K562 (cell line): ENCODE measurements around the gene USH2A. TPM values are rescaled to one million over a fixed set of nuclear protein-coding genes. Genes with fewer than 3 reads are reported as not detected.

ENCODE experiments used
- ATAC-seq: fragments of 200-7000 bp; cut with Tn5 transposase; 3 replicates; pipeline ENCODE4 v1.9.1; 2020; ENCODE audit warnings: moderate library complexity
- BruUV-seq: library from RNA; stranded (reverse); fragments of 400-500 nt; replicated peaks from 2 replicates; lab custom pipeline; 2021; lab: Mats Ljungman, UMichigan
- CTCF ChIA-PET: fragments of 300-600 bp; formaldehyde crosslinking; extraction: SDS; loops from one replicate; lab custom pipeline; 2021; ENCODE audit warnings: low intra/inter-chr PET ratio; lab: Yijun Ruan, JAX
- POLR2A ChIA-PET: fragments of 300-600, 350-650 bp; sonication (Branson Sonifier 250); formaldehyde crosslinking; extraction: SDS; loops from one replicate; lab custom pipeline; 2021; ENCODE audit warnings: antibody characterized with exemption, inconsistent platforms; lab: Yijun Ruan, JAX
- DNase-seq, 4 experiments: peaks; one replicate each; pipeline versions ENCODE4 v3.0.0 to v3.0.0-alpha.2; 2011 to 2018; ENCODE audit warnings: low spot score in 3 of 4, mixed read lengths in 3 of 4; ENCODE audit errors: extremely low read depth in 1 of 4
- FAIRE-seq: peaks from 2 replicates; lab custom pipeline; 2011; peaks lifted over from hg19 to GRCh38; lab: Jason Lieb, UNC
- H2AFZ ChIP-seq: 2 replicates; pipeline ENCODE4 v1.6.0; 2011; ENCODE audit warnings: low read depth, low read length, control low read depth, inconsistent platforms
- H3K27ac ChIP-seq: fragments of 200-600 bp; 3 replicates; pipeline ENCODE4 v1.8.0; 2011; ENCODE audit warnings: low read depth, mild to moderate bottlenecking, control low read depth, inconsistent platforms, low read length, moderate library complexity, mixed read lengths; ENCODE audit errors: extremely low read depth
- H3K27me3 ChIP-seq, 2 experiments: fragments of 300-600 bp in 1 of 2; 2 replicates in 1 of 2; 3 replicates in 1 of 2; pipeline versions ENCODE4 v1.6.0 to v1.8.0; 2011; ENCODE audit warnings: inconsistent platforms in 2 of 2, low read length in 2 of 2, mild to moderate bottlenecking in 1 of 2, mixed read lengths in 1 of 2, moderate library complexity in 1 of 2; ENCODE audit not compliant: control insufficient read depth in 2 of 2, insufficient read depth in 2 of 2
- H3K36me3 ChIP-seq: fragments of 300-600 bp; 3 replicates; pipeline ENCODE4 v1.8.0; 2011; ENCODE audit warnings: mild to moderate bottlenecking, low read length, inconsistent platforms; ENCODE audit not compliant: control insufficient read depth, insufficient read depth
- H3K4me1 ChIP-seq, 2 experiments: fragments of 200-600 bp in 1 of 2; replicated peaks in 1 of 2; 2 replicates in 1 of 2; 3 replicates in 1 of 2; pipeline versions ENCODE4 v1.5.1 to v1.8.0; 2011; ENCODE audit warnings: inconsistent platforms in 2 of 2, low read length in 2 of 2, mild to moderate bottlenecking in 1 of 2, mixed read lengths in 1 of 2, moderate library complexity in 1 of 2; ENCODE audit not compliant: control insufficient read depth in 2 of 2, insufficient read depth in 2 of 2
- H3K4me2 ChIP-seq: 2 replicates; pipeline ENCODE4 v1.6.1; 2011; ENCODE audit warnings: low read length, control low read depth, inconsistent platforms, mixed read lengths; ENCODE audit not compliant: insufficient read depth
- H3K4me3 ChIP-seq: fragments of 200-600 bp; sonication (generic), shearing (Covaris generic); 2 replicates; pipeline ENCODE4 v1.5.1; 2016; ENCODE audit warnings: control low read depth, inconsistent platforms
- H3K79me2 ChIP-seq: fragments of 200-600 bp; 3 replicates; pipeline ENCODE4 v1.8.0; 2011; ENCODE audit warnings: low read length, inconsistent platforms; ENCODE audit not compliant: control insufficient read depth, insufficient read depth
- H3K9ac ChIP-seq, 2 experiments: 2 replicates each; pipeline versions ENCODE4 v1.6.0 to v1.6.1; 2011; ENCODE audit warnings: low read depth in 2 of 2, low read length in 2 of 2, control low read depth in 1 of 2, inconsistent platforms in 1 of 2, mild to moderate bottlenecking in 1 of 2, mixed read lengths in 1 of 2; ENCODE audit not compliant: insufficient read depth in 1 of 2
- H3K9me1 ChIP-seq: one replicate; pipeline ENCODE4 v1.6.0; 2011; ENCODE audit warnings: inconsistent platforms, mild to moderate bottlenecking, low read length, moderate library complexity; ENCODE audit not compliant: control insufficient read depth, insufficient read depth
- H3K9me3 ChIP-seq: replicated peaks from 2 replicates; pipeline ENCODE4 v1.5.1; 2011; ENCODE audit warnings: low read depth, low read length, inconsistent platforms; ENCODE audit not compliant: control insufficient read depth, insufficient read depth
- H4K20me1 ChIP-seq: replicated peaks from 2 replicates; pipeline ENCODE4 v1.6.1; 2011; ENCODE audit warnings: low read length, inconsistent platforms, mixed read lengths; ENCODE audit not compliant: control insufficient read depth, insufficient read depth
- CC2D1A ChIP-seq: fragments of 450-650 bp; IDR thresholded peaks from 2 replicates; pipeline ENCODE4 v1.6.1; 2017; ENCODE audit warnings: mild to moderate bottlenecking
- EZH2 ChIP-seq: IDR thresholded peaks from 2 replicates; pipeline ENCODE4 v1.6.1; 2012; ENCODE audit warnings: low read depth, mild to moderate bottlenecking, inconsistent platforms, low read length, borderline replicate concordance
- FOSL1 ChIP-seq: fragments of 200-800 bp; sonication (Bioruptor generic); conservative IDR thresholded peaks from 2 replicates; pipeline ENCODE4 v1.6.1; 2016; ENCODE audit warnings: missing genetic modification characterization, missing compliant biosample characterization
- MAZ ChIP-seq, 2 experiments: fragments of 450-650 bp in 1 of 2; sonication (generic) in 1 of 2; formaldehyde crosslinking; IDR thresholded peaks in 1 of 2; conservative IDR thresholded peaks in 1 of 2; 2 replicates each; pipeline versions ENCODE4 v1.4.0 to v1.5.0; 2020; ENCODE audit warnings: mild to moderate bottlenecking in 1 of 2, missing genetic modification reagents in 1 of 2
- RFX5 ChIP-seq: IDR thresholded peaks from 2 replicates; pipeline ENCODE4 v1.6.1; 2011; ENCODE audit warnings: low read depth, mild to moderate bottlenecking, improper control_type of control experiment, low read length
- RHOXF2B ChIP-seq: fragments of 250-450 bp; sonication (Bioruptor Pico); conservative IDR thresholded peaks from 2 replicates; pipeline ENCODE4 v1.5.1; 2021
- STAT6 ChIP-seq: sonication (generic); formaldehyde crosslinking; IDR thresholded peaks from 2 replicates; pipeline ENCODE4 v1.8.1; 2023; ENCODE audit warnings: mild to moderate bottlenecking, missing genetic modification reagents
- TCF7 ChIP-seq: sonication (generic); IDR thresholded peaks from 2 replicates; pipeline ENCODE4 v1.6.1; 2016; ENCODE audit warnings: antibody characterized with exemption, borderline replicate concordance
- YY1 ChIP-seq, 3 experiments: IDR thresholded peaks; 2 replicates each; pipeline ENCODE4 v1.6.1; 2011; ENCODE audit warnings: low read length in 2 of 3, mild to moderate bottlenecking in 2 of 3, moderate library complexity in 2 of 3, borderline replicate concordance in 1 of 3, control low read depth in 1 of 3, low read depth in 1 of 3; ENCODE audit not compliant: insufficient read depth in 3 of 3, insufficient replicate concordance in 2 of 3, control insufficient read depth in 1 of 3, insufficient read length in 1 of 3; ENCODE audit errors: extremely low read depth in 1 of 3
- ZBTB7A ChIP-seq: IDR thresholded peaks from 2 replicates; pipeline ENCODE4 v1.6.1; 2011; ENCODE audit warnings: low read depth, mild to moderate bottlenecking, low read length, moderate library complexity, borderline replicate concordance; ENCODE audit not compliant: control insufficient read depth
- ZNF133 ChIP-seq: fragments of 250-450 bp; sonication (Bioruptor Pico); IDR thresholded peaks from 2 replicates; pipeline ENCODE4 v1.4.0; 2020; ENCODE audit warnings: mild to moderate bottlenecking
- ZNF175 ChIP-seq: fragments of 200-800 bp; sonication (Bioruptor generic); IDR thresholded peaks from 2 replicates; pipeline ENCODE4 v1.6.1; 2016; ENCODE audit warnings: low read depth, mild to moderate bottlenecking, missing genetic modification characterization, missing compliant biosample characterization
- ZNF316 ChIP-seq: fragments of 450-650 bp; IDR thresholded peaks from 2 replicates; pipeline ENCODE4 v1.6.1; 2016
- ZNF551 ChIP-seq: fragments of 250-450 bp; sonication (Bioruptor Pico); IDR thresholded peaks from 2 replicates; pipeline ENCODE4 v1.5.0; 2021; ENCODE audit warnings: mild to moderate bottlenecking, moderate library complexity
- ZNF695 ChIP-seq: fragments of 450-650 bp; formaldehyde crosslinking; IDR thresholded peaks from 2 replicates; pipeline ENCODE4 v1.4.0; 2020; ENCODE audit warnings: mild to moderate bottlenecking, moderate library complexity
- whole genome bisulfite sequencing: fragments of 100-300 bp; shearing (Covaris generic); methylation state at CpG from one replicate; pipeline ENCODE4 v1.1.6; 2016; ENCODE audit warnings: low coverage, mixed read lengths; ENCODE audit not compliant: insufficient coverage; ENCODE audit errors: missing lambda C conversion rate; 5-methylcytosine and 5-hydroxymethylcytosine counted together
- in situ Hi-C: fragments of 300-500 bp; cut with MboI; formaldehyde crosslinking; loops from 4 replicates; pipeline ENCODE4 v1.15.0; 2018; ENCODE audit warnings: inconsistent platforms, mixed read lengths
- intact Hi-C: fragments of 100-400 bp; cut with micrococcal nuclease; formaldehyde crosslinking; loops from 2 replicates; pipeline ENCODE4 v1.14.2; 2022
- polyA plus RNA-seq, 8 experiments: library from polyadenylated mRNA; depleted of rRNA in 4 of 8; stranded (reverse) in 5 of 8; unstranded in 3 of 8; fragments of >200 nt; fragmentation: Nextera tagmentation in 2 of 8; fragmentation: Illumina TruSeq in 1 of 8; extraction: Ambion mirVana in 2 of 8; extraction: Trizol in 1 of 8; gene quantifications; 2 replicates each; pipeline versions ENCODE4 v1.2.1 to v1.2.3, GENCODE V29; 2011 to 2014; ENCODE audit warnings: inconsistent platforms in 1 of 8, missing spikeins in 1 of 8
- total RNA-seq, 7 experiments: library from RNA; depleted of rRNA in 6 of 7; stranded (reverse); fragments of >200 nt in 6 of 7; fragmentation: Illumina TruSeq in 2 of 7; extraction: Trizol in 2 of 7; gene quantifications; 2 replicates each; pipeline versions ENCODE4 v1.2.1 to v1.2.3, GENCODE V29; 2011 to 2021; ENCODE audit warnings: low replicate concordance in 1 of 7

The USH2A gene
- total and polyA plus RNA-seq, 9 of the 15 experiments (the other 6 are each of a cell fraction or from before 2014, with no cell fraction given): under 0.01 TPM; not detected in 7

- in situ Hi-C loops (no loop called here), intact Hi-C loops (no loop called here)
- H3K9me1 ChIP-seq: no peaks in the 10 kb centered on the region
- no peaks in the 10 kb centered on the region for H3K79me2 ChIP-seq
- no peak overlapping the region for H2AFZ ChIP-seq
- no peak overlapping the region for H3K4me2 ChIP-seq
- H3K27me3 ChIP-seq: no peaks in the 10 kb centered on the region
- H3K4me3 ChIP-seq: no peak overlapping the region
- TF ChIP-seq FOSL1 (tag): no peak
- no peak for TF ChIP-seq CC2D1A
- 0 out of 2 replicates have a peak, but pooled peaks have one; percentile 22 for TF ChIP-seq ZNF316
- TF ChIP-seq TCF7: no peak
- TF ChIP-seq RHOXF2B (CRISPR knock-in tag): no peak
- no peak for TF ChIP-seq ZBTB7A
- H3K27ac ChIP-seq: no peak overlapping the region
- no peaks in the 10 kb centered on the region for H4K20me1 ChIP-seq
- H3K36me3 ChIP-seq: no peaks in the 10 kb centered on the region
- ATAC-seq (no peak), FAIRE-seq (no peak), DNase-seq (no peak)
- CTCF ChIA-PET: no interaction called here
- BruUV-seq: no TSS peak
- H3K4me1 ChIP-seq: no peaks in the 10 kb centered on the region
- no peaks in the 10 kb centered on the region for H3K9me3 ChIP-seq
- POLR2A ChIA-PET: no interaction called here
- no peak overlapping the region for H3K9ac ChIP-seq
- 0% methylated on average over 3 of the region's 3 CpGs for WGBS
Measured at GRCh38 chr1:216086678-216087077, 336.6 kb downstream of the USH2A start.

- no peak for DNase-seq
- no peak for ATAC-seq
- no peak overlapping the region for H3K4me2 ChIP-seq
- FAIRE-seq: no peak
- H3K9me3 ChIP-seq: 0 out of 2 replicates have a peak, but pooled peaks cover 2% of the 10 kb centered on the region
- ChIA-PET CTCF (no interaction called here), POLR2A (interaction anchor here (0.6 kb wide), 1 partner anchor 946 kb away, joined by 4 read pairs; no protein-coding TSS in a partner anchor)
- H3K9ac ChIP-seq: no peak overlapping the region
- in situ Hi-C loops (no loop called here), intact Hi-C loops (no loop called here)
- no peaks in the 10 kb centered on the region for H3K27me3 ChIP-seq
- under 1% methylated on average over 5 of the region's 5 CpGs for WGBS
- BruUV-seq: no TSS peak
- H4K20me1 ChIP-seq: no peaks in the 10 kb centered on the region
- no peak overlapping the region for H2AFZ ChIP-seq
- H3K9me1 ChIP-seq: no peaks in the 10 kb centered on the region
- H3K27ac ChIP-seq: no peak overlapping the region
- H3K4me3 ChIP-seq: no peak overlapping the region
- H3K36me3 ChIP-seq: no peaks in the 10 kb centered on the region
- H3K4me1 ChIP-seq: no peaks in the 10 kb centered on the region
- no peaks in the 10 kb centered on the region for H3K79me2 ChIP-seq
- TF ChIP-seq EZH2 (no peak), YY1 (IDR thresholded peaks at IDR 0.05; ENCODE audit: borderline replicate concordance in 1 of 3, control insufficient read depth in 1 of 3, extremely low read depth in 1 of 3, insufficient read depth in 3 of 3, insufficient read length in 1 of 3, insufficient replicate concordance in 2 of 3, low read depth in 1 of 3, low read length in 2 of 3) (no peak), MAZ (CRISPR knock-in tag; conservative IDR thresholded peaks at IDR 0.05 in 1 of 2, IDR thresholded peaks at IDR 0.05 in 1 of 2) (no peak), ZNF695 (no peak), RFX5 (no peak), STAT6 (CRISPR knock-in tag) (no peak), ZNF175 (CRISPR knock-in tag) (no peak), ZNF551 (CRISPR knock-in tag) (no peak), ZNF133 (CRISPR knock-in tag) (no peak)
Measured at GRCh38 chr1:216081445-216081844, 341.8 kb downstream of the USH2A start.
